A549 (cell line): Measurements from ENCODE around the gene SPTB.

ENCODE experiments used
- CTCF ChIP-seq: fragments of >200 bp; sonication (Bioruptor Twin); formaldehyde crosslinking; IDR thresholded peaks from 3 replicates; pipeline ENCODE4 v1.5.1; 2016
- EP300 ChIP-seq, 2 experiments: fragments of >200 bp; sonication (Bioruptor Twin); formaldehyde crosslinking; IDR thresholded peaks; 2 replicates in 1 of 2; 3 replicates in 1 of 2; pipeline ENCODE4 v1.6.1; 2016 to 2017
- FOSB ChIP-seq: fragments of 250-450 bp; sonication (Bioruptor Pico); IDR thresholded peaks from 2 replicates; pipeline ENCODE4 v1.5.0; 2020; ENCODE audit warnings: mild to moderate bottlenecking, moderate library complexity
- KDM5A ChIP-seq: fragments of 200-600 bp; sonication (generic); IDR thresholded peaks from 2 replicates; pipeline ENCODE4 v1.6.1; 2016; ENCODE audit warnings: antibody characterized with exemption, mild to moderate bottlenecking
- NR3C1 ChIP-seq: fragments of >200 bp; sonication (Bioruptor Twin); formaldehyde crosslinking; IDR thresholded peaks from 3 replicates; pipeline ENCODE4 v1.6.1; 2017
- RARB ChIP-seq: fragments of 250-450 bp; sonication (Bioruptor Pico); IDR thresholded peaks from 2 replicates; pipeline ENCODE4 v1.8.0; 2021; ENCODE audit warnings: mild to moderate bottlenecking, moderate library complexity
- SMC3 ChIP-seq: fragments of >200 bp; sonication (Bioruptor Twin); formaldehyde crosslinking; IDR thresholded peaks from 3 replicates; pipeline ENCODE4 v1.6.1; 2018; ENCODE audit warnings: inconsistent platforms
- ZC3H11A ChIP-seq: fragments of 450-650 bp; IDR thresholded peaks from 2 replicates; pipeline ENCODE4 v1.6.1; 2014; ENCODE audit warnings: antibody characterized with exemption, mild to moderate bottlenecking
- ZSCAN20 ChIP-seq: fragments of 250-450 bp; sonication (Bioruptor Pico); IDR thresholded peaks from 2 replicates; pipeline ENCODE4 v1.8.0; 2022; ENCODE audit warnings: mild to moderate bottlenecking, moderate library complexity
- TF ChIP-seq, protein P1 (sequence below): fragments of >200 bp; sonication (Bioruptor Twin); formaldehyde crosslinking; IDR thresholded peaks from 2 replicates; pipeline ENCODE4 v1.6.1; 2016

GRCh38 chr14:64856529-64857445 is 22.9 kb downstream of the SPTB start:
- TF ChIP-seq CTCF (no peak), SMC3 (no peak), NR3C1 (no peak), ZC3H11A (no peak), RARB (no peak), EP300 (IDR thresholded peaks at IDR 0.05) (no peak), KDM5A (no peak), FOSB (CRISPR knock-in tag) (no peak), ZSCAN20 (CRISPR knock-in tag) (no peak)
- TF ChIP-seq, protein P1, sequence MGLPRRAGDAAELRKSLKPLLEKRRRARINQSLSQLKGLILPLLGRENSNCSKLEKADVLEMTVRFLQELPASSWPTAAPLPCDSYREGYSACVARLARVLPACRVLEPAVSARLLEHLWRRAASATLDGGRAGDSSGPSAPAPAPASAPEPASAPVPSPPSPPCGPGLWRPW, result no peak
